H1 (cell line): ENCODE results near the gene TUBGCP2. TPM values are rescaled to one million over a fixed set of nuclear protein-coding genes. Genes with fewer than 3 reads are reported as not detected.

ENCODE experiments used
- CEBPB ChIP-seq: IDR thresholded peaks from 2 replicates; pipeline ENCODE4 v1.6.1; 2012; ENCODE audit warnings: low read depth, low read length
- CHD1 ChIP-seq: IDR thresholded peaks from 2 replicates; pipeline ENCODE4 v1.6.1; 2012; ENCODE audit warnings: low read depth, low read length, improper control_type of control experiment
- CTBP2 ChIP-seq: IDR thresholded peaks from 2 replicates; pipeline ENCODE4 v1.7.0; 2011; ENCODE audit warnings: borderline replicate concordance, mild to moderate bottlenecking, moderate library complexity, mixed read lengths, low read length; ENCODE audit not compliant: insufficient read depth, insufficient read length
- SIN3A ChIP-seq, 2 experiments: IDR thresholded peaks in 1 of 2; conservative IDR thresholded peaks in 1 of 2; 2 replicates each; pipeline ENCODE4 v1.6.1; 2011 to 2012; ENCODE audit warnings: low read length in 2 of 2, improper control_type of control experiment in 1 of 2, low read depth in 1 of 2, mild to moderate bottlenecking in 1 of 2
- SUZ12 ChIP-seq: fragments of 200-600 bp; sonication (generic); IDR thresholded peaks from 2 replicates; pipeline ENCODE4 v1.6.1; 2012; ENCODE audit warnings: mild to moderate bottlenecking, inconsistent platforms, low read length, moderate library complexity, mixed read lengths
- polyA plus RNA-seq, 7 experiments: library from polyadenylated mRNA; depleted of rRNA in 3 of 7; stranded (reverse) in 5 of 7; unstranded in 2 of 7; fragments of >200 nt in 5 of 7; fragments of 200-250 nt in 2 of 7; gene quantifications; 1 replicate in 5 of 7; 2 replicates in 1 of 7; 4 replicates in 1 of 7; pipeline versions ENCODE4 v1.2.1 to v1.2.3, GENCODE V29; 2011 to 2013; ENCODE audit warnings: missing spikeins in 2 of 7, mixed read lengths in 2 of 7
- total RNA-seq: library from RNA; stranded (reverse); fragmentation: NEBNext Ultra II Directional; extraction: Animal tissue kit (Norgen Biotek cat#: 25700); gene quantifications from 2 replicates; pipeline ENCODE4 v1.2.1, GENCODE V29; 2021

Gene TUBGCP2
- total and polyA plus RNA-seq, 2 of the 8 experiments (the other 6 are each of a cell fraction or from before 2014, with no cell fraction given): 34.9 to 51.9 TPM

GRCh38 chr10:133255323-133255722 lies 53.3 kb downstream of the TUBGCP2 start (continued):
- TF ChIP-seq SIN3A (conservative IDR thresholded peaks at IDR 0.05 in 1 of 2, IDR thresholded peaks at IDR 0.05 in 1 of 2; ENCODE audit: low read depth in 1 of 2, low read length in 2 of 2) (no peak), CTBP2 (no peak), CHD1 (no peak), CEBPB (no peak), SUZ12 (no peak)
